ENCODE measurements around the gene SLC25A47. TPM values are rescaled to one million over a fixed set of nuclear protein-coding genes. Genes with fewer than 3 reads are reported as not detected.

Gene SLC25A47
- total and polyA plus RNA-seq, 2 of the 4 experiments (the other 2 are of a cell fraction): not detected

DNA sequence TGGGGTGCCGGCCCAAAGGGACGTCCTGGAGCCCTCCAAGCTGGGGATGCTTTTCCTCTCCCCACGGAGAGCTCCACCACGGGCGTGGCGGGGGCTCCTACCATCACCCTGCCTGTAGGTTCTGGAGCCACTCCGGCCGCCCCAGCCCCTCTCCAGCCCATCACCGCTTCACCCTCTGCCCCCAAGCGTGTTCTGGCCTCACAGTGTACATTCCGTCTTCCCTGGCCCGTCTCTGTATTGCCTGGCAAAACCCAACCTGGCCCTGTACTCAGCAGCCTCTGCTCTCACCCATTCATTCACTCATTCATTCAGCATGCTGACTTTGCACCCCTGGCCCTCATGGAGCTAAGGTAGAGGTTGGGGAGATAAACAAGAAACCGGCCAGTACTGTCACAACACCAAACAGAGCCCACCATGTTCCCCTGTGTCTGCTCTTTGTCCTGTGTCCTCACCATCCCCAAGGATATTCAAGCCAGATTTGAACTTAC is 37.2 kb upstream of the SLC25A47 start:
- Histone ChIP-seq H3K4ac (ENCODE audit: low read depth, low read length) (peak overlapping the region; percentile 89), H4K91ac (ENCODE audit: insufficient read depth, low read depth, low read length) (no peak overlapping the region), H3K14ac (replicated peaks; ENCODE audit: low read depth, low read length) (no peak overlapping the region; the same call in 1 of the 2 replicates), H2BK20ac (ENCODE audit: low read depth, low read length) (no peak overlapping the region; the same call in 1 of the 2 replicates), H3K9me1 (ENCODE audit: insufficient read depth, low read length) (peaks cover 12% of the 10 kb centered on the region), H3K9ac (ENCODE audit: low read depth, low read length) (peak overlapping the region; percentile 66; the same call in 1 of the 2 replicates), H3K27ac (ENCODE audit: insufficient read depth, low read length) (no peak overlapping the region), H3K18ac (ENCODE audit: low read depth, low read length) (no peak overlapping the region), H3K79me1 (ENCODE audit: low read depth in 1 of 2, low read length in 2 of 2) (peaks cover 12 to 72% of the 10 kb centered on the region in 2 experiments), H2AFZ (replicated peaks; ENCODE audit: low read length, poor library complexity) (peak overlapping the region; percentile 100), H4K20me1 (ENCODE audit: insufficient read depth, low read length) (peaks cover 18% of the 10 kb centered on the region), H2BK15ac (ENCODE audit: low read depth, low read length) (no peak overlapping the region; the same call in 2 of the 3 replicates), H3K4me2 (ENCODE audit: low read depth, low read length) (peak overlapping the region; percentile 36), H2AK5ac (ENCODE audit: low read depth, low read length) (peak overlapping the region; percentile 78), H3K23ac (ENCODE audit: low read depth, low read length) (peak overlapping the region; percentile 7; the same call in 1 of the 2 replicates), H4K5ac (ENCODE audit: low read depth, low read length) (peak overlapping the region; percentile 6; the same call in 1 of the 2 replicates), H2BK5ac (ENCODE audit: low read depth, low read length, poor library complexity, severe bottlenecking) (no peak overlapping the region), H3K4me1 (ENCODE audit: control insufficient read depth, insufficient read depth, low read length) (peaks cover 4% of the 10 kb centered on the region), H4K8ac (ENCODE audit: low read depth in 2 of 2, low read length in 2 of 2) (peak overlapping the region; percentile 81 to 95; a peak in 3 of 4 replicates), H2BK120ac (ENCODE audit: low read depth, low read length) (no peak overlapping the region), H3K9me3 (ENCODE audit: control insufficient read depth, insufficient read depth, low read length) (no peaks in the 10 kb centered on the region), H3K36me3 (ENCODE audit: control insufficient read depth, insufficient read depth, low read length) (peaks cover 27% of the 10 kb centered on the region), H3K27me3 (ENCODE audit: control insufficient read depth, insufficient read depth, low read length) (no peaks in the 10 kb centered on the region), H2AK9ac (replicated peaks; ENCODE audit: low read depth, low read length, poor library complexity) (peak overlapping the region; percentile 95), H3K56ac (ENCODE audit: extremely low read depth, insufficient read depth, low read length) (no peak overlapping the region), H3K4me3 (ENCODE audit: insufficient read depth, low read depth, low read length) (peak overlapping the region; percentile 65)
- ATAC-seq (ENCODE audit: low read depth) (no peak), DNase-seq (no peak)
- dilution Hi-C loops (cut with HindIII; ENCODE audit: low sequenced_read_pairs, unreplicated experiment) (no loop called here), intact Hi-C loops (cut with micrococcal nuclease) (loop anchor here (5.0 kb wide), 1 partner anchor 91 kb away; the partner anchor contains the start of gene WDR25), in situ Hi-C loops (cut with MboI; ENCODE audit: low sequenced_read_pairs) (no loop called here)
- 33% methylated on average over 6 of the region's 13 CpGs; no CpG with 5 or more reads in 1 of the 2 experiments for WGBS, 2 experiments (ENCODE audit: extremely low coverage in 2 of 2, insufficient read length in 1 of 2)
- POLR2A ChIA-PET (ENCODE audit: unreplicated experiment): no interaction called here
- no TSS peak for BruUV-seq (replicated peaks)
- CTCF ChIA-PET: interaction anchor here (1.0 to 1.2 kb wide), 3 partner anchors 22 to 75 kb away, joined by 3 to 5 read pairs (median 4); no protein-coding TSS in a partner anchor
- TF ChIP-seq MAFK (IDR thresholded peaks at IDR 0.05; ENCODE audit: low read depth, low read length): no peak
- TF ChIP-seq, protein P1, sequence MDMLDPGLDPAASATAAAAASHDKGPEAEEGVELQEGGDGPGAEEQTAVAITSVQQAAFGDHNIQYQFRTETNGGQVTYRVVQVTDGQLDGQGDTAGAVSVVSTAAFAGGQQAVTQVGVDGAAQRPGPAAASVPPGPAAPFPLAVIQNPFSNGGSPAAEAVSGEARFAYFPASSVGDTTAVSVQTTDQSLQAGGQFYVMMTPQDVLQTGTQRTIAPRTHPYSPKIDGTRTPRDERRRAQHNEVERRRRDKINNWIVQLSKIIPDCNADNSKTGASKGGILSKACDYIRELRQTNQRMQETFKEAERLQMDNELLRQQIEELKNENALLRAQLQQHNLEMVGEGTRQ (IDR thresholded peaks at IDR 0.05; ENCODE audit: low read depth, low read length): no peak
